HT-29 (cell line): ENCODE measurements around the gene STX1A. TPM values are rescaled to one million over a fixed set of nuclear protein-coding genes. Genes with fewer than 3 reads are reported as not detected.

Experiments
- DNase-seq: peaks from one replicate; pipeline ENCODE4 v3.0.0-alpha.2; 2015; ENCODE audit warnings: low spot score
- total RNA-seq: library from RNA; depleted of rRNA; stranded (reverse); fragments of >200 nt; shearing (Covaris generic); gene quantifications from 2 replicates; pipeline ENCODE4 v1.2.3, GENCODE V29; 2014

The STX1A gene
- total RNA-seq, 1 experiment from 2014 or later, result 61.6 TPM

DNA sequence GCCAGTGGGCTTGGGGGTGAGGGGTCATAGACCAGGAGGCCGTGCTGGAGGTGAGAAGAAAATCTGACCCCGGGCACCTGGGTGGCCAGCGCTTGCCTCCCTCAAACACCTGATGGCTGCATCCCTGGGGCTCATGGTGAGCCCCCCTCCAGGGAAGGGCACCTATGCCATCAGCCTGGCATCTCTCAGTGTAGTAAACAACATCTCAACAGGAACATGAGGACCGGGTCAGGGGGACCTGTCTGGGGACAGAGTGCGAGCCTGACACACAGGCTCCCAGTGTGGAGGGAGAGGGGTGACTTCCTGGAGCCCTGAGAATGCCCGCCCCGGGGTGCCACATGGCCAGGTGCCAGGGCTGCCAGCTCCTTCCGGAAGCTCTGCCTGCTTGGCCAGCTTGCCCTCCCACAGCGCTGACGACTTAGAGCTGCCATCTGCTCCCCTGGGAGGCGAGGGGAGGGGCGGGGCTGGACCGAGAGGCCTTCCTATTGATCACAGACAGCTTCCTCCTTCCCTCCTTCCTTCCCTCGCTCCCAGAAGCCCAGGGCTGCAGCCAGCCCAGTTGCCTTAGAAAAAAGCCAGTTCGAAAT is 12.3 kb downstream of the STX1A start:
- DNase-seq, result peak; percentile 99

DNA sequence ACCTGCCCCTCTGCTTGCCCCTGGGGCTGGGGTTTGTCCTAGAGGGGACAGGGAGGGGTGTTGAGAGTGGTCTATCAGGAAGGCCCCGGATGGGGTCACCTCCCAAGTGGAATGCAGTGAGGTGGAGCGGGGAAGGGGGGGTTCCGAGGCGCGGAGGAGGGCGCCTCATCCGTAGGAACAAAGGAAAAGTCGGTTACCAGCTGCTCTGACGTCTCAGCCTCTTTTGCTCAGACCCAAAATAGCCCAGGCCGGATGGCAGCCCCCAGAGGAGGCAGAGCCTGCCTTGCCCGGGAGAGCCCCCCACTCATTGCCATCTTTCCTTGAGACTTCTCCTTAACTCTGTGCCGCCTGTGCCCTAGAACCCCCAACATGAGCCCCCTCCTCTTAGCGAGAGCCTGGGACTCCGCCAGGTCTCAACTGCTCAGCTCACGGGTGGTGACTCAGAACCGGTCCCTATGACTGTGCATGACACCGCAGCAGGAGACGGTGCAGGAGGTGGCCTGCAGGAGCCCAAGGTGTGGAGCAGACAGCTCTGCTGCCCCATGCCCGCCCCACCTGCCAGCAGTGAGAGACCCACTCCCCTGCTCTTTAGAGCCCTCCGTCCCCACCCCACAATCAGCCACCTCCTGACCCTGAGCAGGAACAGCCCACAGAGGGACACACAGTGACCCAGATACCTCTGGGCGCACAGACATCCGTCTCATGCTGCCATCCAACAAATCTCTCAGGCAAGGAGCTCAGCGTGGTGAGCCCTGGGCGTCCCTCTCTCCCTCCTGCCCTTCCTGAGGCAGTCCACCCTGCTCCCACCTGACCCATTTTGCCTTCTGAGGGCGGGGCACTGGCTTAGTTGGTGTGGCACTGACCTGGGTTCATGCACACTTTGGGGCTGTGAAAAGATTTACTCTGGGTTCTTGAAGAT is 13.1 kb downstream of the STX1A start:
- DNase-seq, result peak; percentile 88

DNA sequence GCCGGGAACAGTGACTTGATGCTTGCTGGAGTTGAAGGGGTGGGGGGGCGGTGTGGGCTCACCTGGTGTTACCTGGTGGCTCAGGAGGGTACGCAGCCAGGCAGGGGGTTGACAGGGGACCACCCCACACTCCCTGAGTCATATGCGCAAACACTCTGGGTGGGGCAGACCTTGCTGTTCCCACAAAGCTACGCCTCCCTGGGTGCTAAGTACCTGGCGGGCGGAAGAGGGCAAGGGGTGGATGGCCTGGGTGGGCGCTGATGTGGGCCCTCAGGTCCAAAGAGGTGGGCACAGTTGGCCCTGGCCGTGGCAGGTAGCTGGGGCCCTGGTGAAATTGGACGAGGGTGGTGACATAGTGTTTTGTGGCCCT is 13.9 kb downstream of the STX1A start:
- peak; percentile 72 for DNase-seq

DNA sequence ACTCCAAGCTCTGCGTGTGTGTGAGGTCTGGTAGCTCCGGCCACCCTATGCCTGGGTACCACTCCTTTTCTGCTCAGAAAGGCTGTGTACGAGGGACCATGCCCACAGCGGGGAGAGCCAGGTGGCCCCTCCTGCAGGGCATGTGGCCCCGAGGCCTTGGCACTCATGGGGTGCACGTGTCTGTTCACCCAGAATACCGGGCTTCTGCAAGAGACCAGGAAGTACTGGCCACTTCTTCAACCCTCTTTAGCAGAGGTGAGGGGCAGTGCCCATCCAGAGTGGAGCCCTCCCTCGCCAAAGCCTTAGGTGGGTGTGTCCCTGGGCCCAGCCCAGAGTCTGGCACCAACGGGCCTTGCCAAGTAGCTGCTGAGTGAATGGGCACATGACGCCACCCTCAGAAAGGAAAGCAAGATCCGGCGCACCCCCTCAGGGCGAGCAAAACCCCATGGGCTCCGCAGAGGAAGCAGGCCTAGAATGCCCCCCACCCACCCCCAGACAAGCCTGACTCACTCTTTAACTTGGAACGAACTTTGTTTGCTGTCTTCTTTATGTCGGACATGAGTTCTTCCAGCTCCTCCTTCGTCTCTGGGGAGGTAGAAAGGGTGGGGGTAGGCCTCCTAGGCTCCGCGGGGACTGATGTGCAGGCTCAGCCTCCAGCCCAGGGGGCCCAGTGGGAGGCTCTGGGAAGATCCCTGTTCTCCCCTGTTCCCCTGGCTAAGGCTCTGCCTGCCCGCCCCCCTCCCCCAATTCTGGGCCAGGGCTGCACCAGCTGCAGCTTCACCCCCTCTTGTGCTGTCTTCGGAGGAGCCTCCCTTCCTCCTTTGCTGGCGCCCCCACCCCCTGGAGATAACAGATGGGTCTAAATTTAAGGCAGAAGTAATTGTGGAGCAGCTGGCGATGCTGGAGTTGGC is 14.6 kb downstream of the STX1A start:
- DNase-seq, result peak; percentile 84

DNA sequence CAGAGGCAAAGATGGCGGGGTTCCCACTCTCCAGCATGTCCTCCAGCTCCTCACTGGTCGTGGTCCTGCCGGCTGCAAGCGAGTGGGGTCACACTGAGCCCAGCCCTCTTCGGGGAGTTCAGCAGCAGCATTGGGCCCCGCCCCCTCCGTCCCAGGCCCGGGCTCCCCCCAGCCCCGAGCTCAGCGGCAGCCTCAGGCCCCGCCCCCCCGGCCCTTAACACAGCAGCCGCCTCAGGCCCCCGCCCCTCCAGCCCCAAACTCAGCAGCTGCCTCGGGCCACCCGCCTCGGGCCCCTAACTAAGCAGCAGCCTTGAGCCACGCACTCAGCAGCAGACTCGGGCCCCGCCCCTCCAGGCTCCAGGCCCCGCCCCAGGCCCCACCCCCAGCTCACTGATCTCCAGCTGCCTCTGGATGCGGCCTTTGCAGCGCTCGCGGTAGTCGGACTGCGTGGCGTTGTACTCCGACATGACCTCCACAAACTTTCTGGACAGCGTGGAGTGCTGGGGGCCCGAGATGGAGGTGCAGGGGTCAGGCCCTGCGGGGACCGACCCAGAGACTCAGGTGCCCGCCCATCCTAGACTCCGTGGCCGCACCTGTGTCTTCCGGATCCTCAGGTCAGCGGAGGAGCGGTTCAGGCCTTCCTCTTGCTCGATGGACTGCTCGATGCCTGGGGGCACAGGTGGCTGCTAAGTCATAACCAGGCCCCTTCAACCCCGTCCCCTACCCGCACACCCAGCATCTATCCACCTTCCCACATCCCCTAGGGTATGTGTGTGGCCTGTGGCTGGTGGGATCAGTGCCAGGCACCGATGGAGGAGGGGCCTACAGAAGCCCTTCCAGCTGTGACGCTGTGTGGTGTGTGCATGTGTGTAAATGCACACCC is 15.5 kb downstream of the STX1A start:
- DNase-seq, result peak; percentile 77

DNA sequence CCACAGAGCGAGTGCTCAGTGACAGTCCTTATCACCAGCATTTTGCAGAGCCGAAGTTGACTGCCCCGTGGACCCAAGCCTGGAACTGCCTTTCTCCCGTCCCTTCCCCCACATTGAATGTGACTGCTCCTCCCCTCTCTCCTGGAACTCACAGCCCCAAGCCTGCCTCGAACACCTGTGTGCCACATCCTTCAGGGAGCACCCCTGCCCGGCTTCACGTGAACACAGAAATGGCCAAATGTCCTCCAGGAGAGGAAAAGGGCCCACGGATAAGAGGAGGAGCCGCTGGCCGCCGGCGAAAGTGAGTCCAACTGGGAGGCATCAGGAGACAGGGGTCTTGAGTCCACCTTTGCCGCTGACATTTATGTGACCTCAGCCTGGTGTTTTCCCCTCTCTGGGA is 16.2 kb downstream of the STX1A start:
- no peak for DNase-seq

DNA sequence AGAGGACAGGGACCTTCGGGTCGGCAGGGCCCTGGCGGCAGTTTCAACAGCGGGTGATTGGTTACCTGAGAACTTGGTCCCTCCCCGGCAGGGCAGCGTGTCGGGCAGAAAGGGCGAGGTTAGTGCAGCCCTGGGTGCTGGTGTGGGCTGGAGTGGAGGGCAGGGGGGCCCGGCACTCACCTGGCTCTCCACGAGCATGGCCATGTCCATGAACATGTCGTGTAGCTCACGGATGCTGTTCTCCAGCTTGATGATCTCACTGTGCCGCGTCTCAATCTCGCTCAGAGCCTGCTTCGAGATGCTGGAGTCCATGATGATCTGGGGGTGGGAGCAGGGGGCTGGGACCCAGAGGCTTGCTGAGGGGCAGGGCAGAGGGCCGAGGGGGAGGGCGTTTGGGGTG is 16.8 kb downstream of the STX1A start:
- no peak for DNase-seq

DNA sequence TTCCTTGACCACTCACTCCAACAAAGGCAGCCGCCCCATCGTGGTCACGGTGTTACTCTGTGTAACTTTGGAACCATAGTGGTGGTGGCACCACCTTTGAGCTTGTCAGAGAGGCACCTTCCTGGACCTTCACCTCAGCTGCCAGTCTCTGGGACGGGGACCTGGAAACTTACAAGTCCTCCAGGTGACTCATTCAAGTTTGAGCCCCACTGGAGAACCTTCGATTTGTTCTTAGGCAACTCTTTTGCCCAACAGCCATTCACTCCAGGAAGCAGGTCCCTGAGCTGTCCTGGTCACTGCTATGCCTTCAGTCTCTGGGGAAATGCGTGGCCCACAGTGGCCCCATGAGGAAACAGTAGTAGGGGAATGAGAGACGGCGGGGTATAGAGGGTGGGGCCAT is 17.2 kb downstream of the STX1A start:
- no peak for DNase-seq

DNA sequence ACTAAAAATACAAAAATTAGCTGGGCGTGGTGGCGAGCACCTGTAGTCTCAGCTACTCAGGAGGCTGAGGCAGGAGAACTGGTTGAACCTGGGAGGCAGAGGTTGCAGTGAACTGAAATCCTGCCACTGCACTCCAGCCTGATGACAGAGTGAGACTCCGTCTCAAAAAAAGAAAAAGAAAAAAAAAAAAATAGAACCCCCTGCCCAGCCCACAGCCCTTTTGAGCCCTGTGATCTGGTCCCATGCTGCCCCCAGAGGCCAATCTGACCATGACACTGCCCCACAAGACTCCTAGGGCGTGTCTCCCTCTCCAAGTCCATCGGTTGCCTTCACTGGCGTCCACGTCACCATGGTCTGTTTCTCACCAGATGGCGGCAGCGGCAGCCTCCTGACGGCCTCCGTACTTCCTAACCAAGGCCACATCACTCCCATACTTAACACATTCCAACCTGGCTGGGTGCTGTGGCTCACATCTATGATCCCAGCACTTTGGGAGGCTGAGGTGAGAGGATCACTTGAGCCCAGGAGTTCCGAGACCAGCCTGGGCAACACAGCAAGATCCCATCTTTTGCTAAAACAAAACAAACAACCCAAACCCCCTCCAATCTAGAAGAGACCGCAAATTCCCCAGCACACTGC is 18.0 kb downstream of the STX1A start:
- DNase-seq, result peak; percentile 61

DNA sequence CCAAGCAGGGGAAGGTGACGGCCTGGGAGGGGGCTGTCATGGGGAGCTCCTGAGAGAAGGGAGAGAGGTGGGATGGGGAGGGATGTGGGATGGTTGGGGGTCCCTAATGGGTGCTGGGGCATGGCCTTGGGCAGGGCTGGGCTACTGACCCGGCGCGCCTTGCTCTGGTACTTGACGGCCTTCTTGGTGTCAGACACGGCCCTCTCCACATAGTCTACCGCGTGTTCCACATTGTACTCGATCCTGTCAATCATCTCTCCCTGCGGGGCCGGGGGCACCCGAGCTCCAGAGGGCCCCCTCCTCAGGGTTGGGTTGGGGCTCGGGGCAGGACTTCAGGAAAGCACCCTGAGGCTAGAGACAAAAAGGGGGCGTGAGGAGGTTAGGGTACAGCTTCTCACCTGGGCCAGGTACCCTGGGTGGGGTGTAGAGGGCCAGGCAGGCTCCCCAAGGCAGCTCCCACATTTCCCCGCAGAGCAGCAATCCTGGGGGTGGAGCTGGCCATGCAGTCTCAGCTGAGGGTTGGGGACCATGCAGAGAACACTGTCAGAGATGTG is 18.8 kb downstream of the STX1A start:
- no peak for DNase-seq

DNA sequence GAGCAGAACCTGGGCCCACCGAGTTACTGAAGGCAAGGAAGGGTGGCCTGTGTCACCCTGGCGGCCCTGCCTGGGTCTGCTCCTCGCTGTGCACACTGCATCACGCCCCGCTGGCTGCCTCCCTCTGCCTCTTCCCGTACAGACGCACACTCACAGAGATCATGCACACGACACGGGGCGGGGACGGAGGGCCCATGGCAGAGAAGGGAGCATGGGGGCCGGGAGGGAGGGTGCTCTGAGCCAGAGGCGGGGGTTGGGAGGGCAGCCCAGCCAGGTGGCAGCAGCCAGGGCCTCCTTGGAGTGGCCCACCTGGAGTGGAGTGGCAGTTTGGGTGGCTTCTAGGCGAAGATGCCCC is 19.4 kb downstream of the STX1A start:
- no peak for DNase-seq

DNA sequence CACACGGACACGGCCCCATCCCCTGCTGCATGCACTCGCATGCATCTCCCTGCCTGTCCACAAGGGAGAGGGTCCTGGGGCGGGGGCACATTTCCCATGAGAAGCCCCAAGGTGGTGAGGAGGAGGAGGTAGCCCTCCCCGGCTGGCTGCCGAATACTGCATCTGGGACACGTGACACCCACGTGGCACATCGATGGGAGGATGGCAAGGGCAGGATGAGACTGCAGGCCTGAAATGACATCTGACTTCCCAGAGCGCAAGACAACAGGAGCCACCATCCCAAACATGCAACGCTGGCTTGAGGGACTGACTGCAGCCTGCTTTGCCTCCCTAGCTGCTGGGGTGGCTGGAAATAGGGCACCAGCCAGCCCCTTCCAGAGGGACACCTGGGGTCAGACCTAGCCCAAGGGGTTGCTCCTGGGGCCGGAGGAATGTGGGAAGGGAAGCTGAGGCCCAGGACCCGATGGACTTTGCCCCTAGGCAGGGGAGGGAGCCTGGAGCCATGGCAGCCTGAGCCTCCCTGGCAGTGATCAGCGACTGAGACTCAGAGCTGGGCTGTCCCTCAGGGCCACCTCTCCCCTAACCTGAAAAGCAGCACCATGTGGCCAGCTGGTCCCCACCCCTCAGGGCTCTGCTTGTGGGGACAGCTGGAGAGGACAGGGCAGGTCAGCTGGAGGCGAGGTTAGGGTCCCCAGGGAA is 19.9 kb downstream of the STX1A start:
- no peak for DNase-seq

DNA sequence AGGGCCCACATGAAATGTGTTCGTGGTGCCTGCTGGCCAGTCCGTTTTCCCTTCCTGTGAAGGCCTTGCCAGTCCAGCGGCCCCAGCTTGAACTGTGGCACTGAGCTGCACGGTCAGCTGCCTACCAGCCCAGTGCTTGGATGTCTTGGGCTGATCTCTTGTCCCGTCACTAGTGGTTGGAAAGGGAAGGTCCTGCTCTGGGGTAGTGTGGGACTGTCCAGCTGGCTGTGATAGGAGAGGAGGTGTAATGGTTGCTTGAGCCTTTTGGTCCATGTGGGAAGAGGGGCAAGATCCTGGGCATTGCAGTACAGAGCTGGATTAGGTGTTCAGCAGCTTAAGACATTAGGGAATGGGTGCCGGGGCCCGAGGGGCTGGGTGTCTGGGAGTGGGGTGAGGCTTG is 21.1 kb downstream of the STX1A start:
- DNase-seq, result no peak

DNA sequence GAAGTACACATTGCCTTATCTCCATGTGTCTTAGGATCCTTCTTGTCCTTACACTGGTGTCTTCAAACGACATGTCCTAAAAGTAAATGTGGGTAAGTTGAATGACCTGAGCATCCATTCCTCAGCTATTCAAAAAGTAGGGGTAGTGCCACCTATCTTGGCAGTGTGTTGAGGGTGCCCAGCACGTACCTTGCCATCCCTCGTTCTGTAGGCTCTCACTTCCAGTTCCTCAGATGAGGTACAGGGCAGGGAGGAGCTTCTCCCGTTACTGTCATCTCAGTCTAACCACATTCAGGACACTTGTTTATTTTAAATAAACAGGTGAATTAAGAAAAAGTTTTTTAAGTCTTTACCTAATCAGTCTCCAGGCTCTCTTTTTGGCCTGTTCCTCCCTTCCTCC is 23.1 kb downstream of the STX1A start:
- DNase-seq, result no peak

DNA sequence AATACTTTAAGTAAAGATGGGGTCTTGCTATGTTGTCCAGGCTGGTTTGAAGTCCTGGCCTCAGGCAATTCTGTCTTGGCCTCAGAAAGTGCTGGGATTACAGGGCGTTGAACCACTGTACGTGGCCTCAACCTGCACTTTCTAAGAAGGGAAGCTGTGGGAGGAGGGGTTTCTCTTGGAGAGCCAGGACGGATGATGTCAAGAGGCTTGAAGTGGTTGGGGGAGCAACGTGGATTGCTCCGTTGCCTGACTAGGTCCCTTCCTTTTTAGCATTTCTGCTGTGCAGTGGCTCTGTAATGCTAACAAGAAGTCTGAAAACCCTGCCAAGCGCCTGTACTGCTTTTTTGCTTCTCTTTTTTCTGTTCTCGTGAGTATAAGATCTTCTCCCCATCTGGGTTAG is 28.8 kb downstream of the STX1A start:
- no peak for DNase-seq

DNA sequence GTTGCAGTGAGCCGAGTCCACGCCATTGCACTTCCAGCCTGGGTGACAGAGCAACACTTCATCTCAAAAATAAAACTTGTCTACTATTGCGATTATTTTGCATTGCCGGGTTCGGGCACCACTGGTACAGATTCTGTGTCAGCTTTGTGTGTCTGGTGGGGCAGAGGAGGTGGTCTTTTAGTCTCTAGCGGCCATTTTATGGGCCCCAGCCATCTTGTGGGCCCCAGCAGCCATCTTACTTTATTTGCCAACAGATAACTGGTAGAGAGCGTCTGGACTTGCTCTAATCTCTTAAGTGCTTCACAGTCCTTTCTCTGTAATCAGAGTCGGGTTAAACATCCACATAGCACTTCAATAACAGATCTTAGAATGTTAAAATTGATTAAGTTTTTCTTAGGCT is 31.2 kb downstream of the STX1A start:
- DNase-seq, result no peak

DNA sequence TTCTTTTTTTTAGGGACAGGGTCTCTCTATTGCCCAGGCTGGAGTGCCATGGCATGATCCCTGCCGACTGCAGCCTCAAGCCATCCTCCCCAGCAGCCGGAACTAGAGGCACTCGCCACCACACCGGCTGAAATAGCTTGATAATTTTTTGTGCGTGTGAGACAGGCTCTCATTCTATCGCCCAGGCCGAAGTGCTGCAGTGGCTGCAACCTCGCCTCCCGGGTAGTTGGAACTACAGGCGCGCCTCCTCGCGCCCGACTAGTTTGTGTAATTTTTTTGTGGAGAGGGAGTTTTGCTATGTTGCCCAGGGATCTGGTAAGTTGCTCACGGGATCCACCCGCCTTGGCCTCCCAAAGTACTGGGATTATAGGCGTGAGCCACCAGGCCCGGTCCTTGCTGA is 34.2 kb downstream of the STX1A start:
- DNase-seq, result no peak

DNA sequence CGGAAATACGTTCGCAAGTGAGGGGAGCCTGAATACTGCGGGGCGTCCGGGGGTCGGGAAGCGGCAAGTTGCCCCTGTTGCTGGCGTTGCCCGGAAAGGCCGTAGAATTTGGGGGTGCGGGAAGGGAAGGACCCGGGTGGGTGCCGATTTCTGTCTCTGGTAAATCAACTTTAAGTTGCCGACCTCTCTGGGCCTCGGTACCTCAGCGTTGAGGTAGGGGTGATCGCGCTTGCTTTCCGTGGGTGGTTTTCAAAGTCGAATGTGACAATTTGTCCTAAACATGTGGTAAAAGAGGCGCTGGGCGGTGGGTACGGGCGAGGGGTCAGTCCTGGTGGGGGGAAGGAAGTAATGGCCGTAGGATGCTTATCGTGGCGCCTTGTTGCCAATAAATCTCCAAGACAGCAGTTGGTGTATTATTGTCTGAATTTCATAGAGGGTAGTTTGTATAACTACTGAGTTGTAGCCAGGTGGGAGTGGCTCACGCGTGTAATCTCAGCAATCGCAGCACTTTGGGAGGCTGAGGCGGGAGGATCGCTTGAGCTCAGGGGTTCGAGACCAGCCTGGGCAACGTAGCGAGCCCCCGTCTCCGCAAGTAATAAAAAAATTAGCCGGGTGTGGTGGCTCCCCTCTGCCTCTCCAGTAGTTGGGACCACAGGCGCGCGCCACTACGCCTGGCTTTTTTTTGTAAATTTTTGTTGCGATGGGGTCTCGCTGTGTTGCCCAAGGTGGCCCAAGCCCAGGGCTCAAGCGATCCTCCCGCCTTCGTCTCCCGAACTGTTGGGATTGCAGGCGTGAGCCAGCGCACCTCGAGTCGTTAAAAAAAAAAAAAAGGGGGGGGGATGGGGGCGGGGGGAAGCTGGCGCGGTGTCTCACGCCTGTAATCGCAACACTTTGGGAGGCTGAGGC is 35.4 kb downstream of the STX1A start:
- DNase-seq, result peak; percentile 34
